Measurements from ENCODE around the gene SORCS1.
"Not testable (repeated sequence)": the region's sequence is repeated elsewhere in the genome, so short reads cannot be mapped to it uniquely, and the experiment has no call there.

The SORCS1 gene

GRCh38 chr10:106956216-106956915 is 208.1 kb downstream of the SORCS1 start:
- intact Hi-C loops (cut with DNase I) = no loop called here
- no peak for DNase-seq

GRCh38 chr10:106955133-106955532 is 209.4 kb downstream of the SORCS1 start:
- intact Hi-C loops (cut with DNase I) = no loop called here
- no peak for DNase-seq

DNA sequence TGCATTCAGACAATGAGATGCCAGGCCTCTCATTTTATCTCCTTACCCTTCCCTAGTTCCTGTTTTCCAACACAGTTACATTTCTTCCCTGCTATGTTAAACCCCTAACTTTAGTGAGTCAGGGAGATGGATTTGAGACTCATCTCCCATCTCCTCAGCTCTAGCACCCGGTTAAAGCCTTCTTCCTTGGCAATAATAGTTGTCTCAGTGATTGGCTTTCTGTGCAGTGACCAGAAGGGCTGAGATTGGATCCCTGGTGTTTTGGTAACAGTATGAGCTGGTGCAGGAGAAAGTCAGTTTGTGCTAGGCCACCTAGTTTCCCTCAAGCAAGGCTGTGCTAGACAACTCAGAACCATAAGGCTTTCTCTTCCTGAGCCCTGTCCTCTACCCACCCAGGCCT is 212.5 kb downstream of the SORCS1 start:
- intact Hi-C loops (cut with DNase I) = no loop called here
- DNase-seq = no peak

DNA sequence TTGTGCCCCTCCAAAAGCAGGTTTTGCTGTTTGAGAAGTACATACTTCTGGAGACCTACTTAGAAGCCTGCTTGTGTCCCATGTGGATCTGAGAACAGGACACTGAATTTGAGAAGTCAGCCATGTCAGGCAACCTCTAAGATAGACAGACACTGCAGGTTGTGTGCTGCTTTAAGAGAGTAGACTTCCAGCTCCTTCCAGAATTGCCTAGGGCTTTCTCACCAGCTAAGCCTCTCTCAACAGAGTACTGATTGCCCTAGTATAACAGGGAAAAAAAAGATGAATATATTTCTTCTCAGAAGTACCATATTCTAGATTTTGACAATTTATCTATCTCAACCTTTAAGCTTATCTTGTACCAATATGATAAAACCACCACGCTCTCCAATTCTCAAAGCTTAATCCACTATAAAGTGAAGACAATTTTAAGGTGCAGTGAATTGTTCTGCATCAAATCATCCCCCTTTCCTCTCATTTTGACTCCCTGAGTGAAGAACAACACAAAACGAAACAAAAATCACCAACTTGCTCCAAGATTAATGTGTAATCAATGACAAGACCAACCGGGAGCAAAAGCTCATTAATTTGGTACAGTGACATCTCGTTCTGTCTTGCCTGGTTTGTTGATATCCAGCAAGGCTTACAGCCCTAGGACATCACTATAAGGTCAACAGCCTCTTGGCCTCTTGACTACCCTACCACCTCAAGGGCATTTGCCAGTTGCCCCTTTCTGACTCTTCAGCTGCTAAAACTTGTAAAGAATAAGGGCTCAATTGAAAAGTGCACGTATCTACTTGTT is 214.6 kb downstream of the SORCS1 start:
- no peak for DNase-seq
- intact Hi-C loops (cut with DNase I) = no loop called here

- DNase-seq = no peak
- intact Hi-C loops (cut with DNase I) = no loop called here
Observed at GRCh38 chr10:106947643-106948042, 216.9 kb downstream of the SORCS1 start.

GRCh38 chr10:106942035-106942662 is 222.4 kb downstream of the SORCS1 start:
- intact Hi-C loops (cut with DNase I) = no loop called here
- no peak for DNase-seq

DNA sequence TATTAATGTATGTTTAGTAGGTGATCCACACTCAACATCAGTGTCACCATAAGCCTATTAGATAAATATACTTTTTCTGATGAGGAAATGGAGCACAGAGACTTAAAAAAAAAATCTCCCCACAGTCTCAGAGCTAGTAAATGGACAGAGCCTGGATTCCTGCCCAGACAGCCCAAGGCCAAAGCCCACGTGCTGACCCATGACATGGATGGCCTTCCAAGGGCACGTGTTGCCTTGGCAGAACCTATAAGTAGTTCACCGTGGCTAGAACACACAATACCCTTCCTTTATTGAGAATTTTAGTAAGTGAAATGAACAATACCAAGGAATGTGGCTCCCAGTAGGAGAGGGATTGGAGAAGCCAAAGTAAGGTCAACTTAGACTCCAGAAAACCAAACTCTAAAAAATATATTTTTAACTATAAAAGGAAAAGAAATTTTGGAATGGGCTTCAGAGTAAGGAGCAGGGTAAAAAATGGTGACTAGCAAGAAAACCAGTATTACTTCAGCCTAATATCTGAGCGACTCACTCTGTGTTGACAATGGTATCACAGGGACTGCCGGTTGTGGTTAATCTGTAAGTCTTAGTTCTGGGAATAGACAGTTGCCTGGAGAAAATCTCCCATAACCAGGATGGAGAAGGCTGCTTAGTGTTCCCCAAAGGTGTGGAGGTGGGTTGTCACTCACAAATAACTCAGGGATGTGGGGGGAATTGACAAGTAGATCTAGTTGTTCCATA is 223.0 kb downstream of the SORCS1 start:
- no peak for DNase-seq
- intact Hi-C loops (cut with DNase I) = no loop called here

DNA sequence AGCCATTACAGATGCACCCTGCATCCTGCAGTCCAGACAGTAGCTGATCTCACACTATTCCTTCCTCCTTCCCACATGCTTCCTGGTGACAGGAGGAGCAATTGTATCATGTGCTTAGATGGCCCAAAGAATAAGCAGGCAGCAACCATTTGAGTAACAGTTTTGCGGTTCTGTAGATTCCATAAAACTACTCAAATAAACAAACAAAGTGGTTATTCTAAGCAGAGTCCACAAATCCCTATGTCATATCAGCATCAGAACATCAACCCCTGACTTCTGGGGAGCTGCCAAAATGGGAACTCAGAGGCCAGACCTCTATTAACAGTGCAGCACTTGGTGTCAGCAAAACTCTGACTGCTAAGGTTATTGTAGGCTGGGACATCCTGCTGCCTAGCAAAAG is 226.0 kb downstream of the SORCS1 start:
- intact Hi-C loops (cut with DNase I) = no loop called here
- DNase-seq = no peak

DNA sequence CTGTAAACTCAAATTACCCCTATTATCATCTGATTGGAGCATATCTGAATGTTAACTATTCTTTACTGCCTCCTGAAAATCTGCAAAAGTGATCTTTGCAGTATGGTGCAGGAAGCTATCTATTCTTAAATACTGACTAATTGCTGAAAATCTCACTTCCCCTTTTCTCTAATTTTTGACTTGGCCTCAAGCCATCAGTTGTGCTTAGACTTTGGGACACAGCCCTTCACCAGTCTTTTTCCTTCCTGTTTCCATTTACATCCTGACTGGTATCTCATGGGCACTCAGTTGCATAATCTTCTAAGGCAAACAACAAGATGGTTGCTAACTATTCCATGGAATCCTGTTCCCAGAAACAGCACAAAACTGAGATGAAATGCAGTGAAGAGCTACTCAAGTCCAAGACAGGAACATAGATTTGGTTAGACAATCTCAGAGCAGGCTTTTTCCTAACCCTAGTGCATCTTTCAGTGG is 228.5 kb downstream of the SORCS1 start:
- intact Hi-C loops (cut with DNase I) = no loop called here
- no peak for DNase-seq

- DNase-seq = no peak
- intact Hi-C loops (cut with DNase I) = no loop called here
Observed at GRCh38 chr10:106931853-106932249, 232.7 kb downstream of the SORCS1 start.

GRCh38 chr10:106931159-106931852 is 233.2 kb downstream of the SORCS1 start:
- DNase-seq = no peak
- intact Hi-C loops (cut with DNase I) = no loop called here

DNA sequence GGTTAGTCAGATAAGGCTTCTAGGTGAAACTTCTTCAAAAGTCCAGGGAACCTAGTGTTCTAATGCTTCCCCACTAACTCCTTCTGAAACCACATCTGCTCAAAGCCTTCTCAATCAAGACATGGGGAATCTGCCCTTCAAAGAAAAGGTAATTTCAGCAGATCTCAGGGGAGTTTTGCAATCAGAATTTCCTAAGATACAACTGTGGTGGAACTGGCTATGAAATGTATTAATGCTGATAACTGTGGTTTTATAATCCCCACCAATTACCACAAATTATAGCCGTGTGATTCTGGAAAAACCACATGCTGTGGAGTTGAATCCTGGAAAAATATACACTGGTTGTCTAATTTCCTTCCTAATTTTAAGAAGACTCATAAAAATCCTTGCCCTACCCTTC is 233.8 kb downstream of the SORCS1 start:
- DNase-seq = no peak
- intact Hi-C loops (cut with DNase I) = no loop called here

DNA sequence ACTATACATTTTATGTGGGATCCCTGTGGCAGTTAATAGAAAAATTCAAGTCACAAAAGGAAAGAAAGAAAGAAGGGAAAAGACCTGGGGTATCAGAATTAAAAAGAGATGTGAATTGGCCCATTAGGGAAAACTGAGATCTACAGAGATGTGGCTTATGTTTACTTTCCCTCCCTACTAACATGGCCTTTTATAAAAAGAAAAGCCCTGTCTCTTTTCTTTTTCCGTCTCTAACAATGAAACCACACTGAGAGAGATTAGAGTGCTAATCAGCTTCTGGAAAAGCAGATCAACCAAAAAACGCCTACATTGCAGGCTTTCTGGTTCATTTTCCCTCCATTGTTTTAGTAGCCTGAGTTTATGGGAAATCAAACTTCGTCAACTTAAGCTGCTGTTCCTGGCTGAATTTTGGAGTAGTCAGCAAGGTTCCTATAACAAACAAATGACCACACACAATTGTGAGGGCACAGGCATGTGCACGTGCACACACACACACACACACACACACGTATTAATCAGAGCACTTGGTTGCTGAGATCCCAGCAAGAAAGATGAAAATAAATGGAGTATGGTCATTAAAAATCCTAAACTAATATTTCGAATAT is 235.1 kb downstream of the SORCS1 start:
- intact Hi-C loops (cut with DNase I) = no loop called here
- no peak for DNase-seq

- DNase-seq; intact Hi-C loops (cut with DNase I): not testable (repeated sequence)
Observed at GRCh38 chr10:106928151-106928550, 236.4 kb downstream of the SORCS1 start.

DNA sequence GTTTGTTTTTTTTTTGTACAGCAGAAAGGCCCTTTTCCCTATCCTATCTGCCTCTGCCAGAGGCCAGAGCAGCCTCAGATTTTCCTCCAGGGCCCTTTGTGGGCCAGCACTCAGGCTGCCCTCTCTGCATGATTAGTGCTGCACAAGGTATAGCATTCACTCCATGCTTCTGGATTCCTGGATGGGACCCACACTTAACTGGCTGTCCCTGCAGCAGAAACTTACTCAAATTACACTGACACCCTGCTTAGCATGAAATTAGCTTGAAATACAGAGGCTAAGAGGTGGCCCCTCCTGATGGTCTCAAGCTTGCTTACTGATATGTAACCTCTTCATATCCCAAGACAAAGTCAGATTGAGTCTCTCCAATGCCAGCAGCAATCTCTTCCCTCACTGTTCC is 239.3 kb downstream of the SORCS1 start:
- intact Hi-C loops (cut with DNase I) = no loop called here

GRCh38 chr10:106920538-106920937 is 244.0 kb downstream of the SORCS1 start:
- DNase-seq = peak in 5 of 10 donors; percentile 21 to 74 (median 32)
- intact Hi-C loops (cut with DNase I) = no loop called here

More for the DNA sequence above, 239.3 kb downstream of the SORCS1 start:
- no peak for DNase-seq

GRCh38 chr10:106919871-106920282 is 244.6 kb downstream of the SORCS1 start:
- intact Hi-C loops (cut with DNase I) = no loop called here
- DNase-seq = no peak

- DNase-seq = no peak
- intact Hi-C loops (cut with DNase I) = no loop called here
Observed at GRCh38 chr10:106917452-106918055, 247.0 kb downstream of the SORCS1 start.

DNA sequence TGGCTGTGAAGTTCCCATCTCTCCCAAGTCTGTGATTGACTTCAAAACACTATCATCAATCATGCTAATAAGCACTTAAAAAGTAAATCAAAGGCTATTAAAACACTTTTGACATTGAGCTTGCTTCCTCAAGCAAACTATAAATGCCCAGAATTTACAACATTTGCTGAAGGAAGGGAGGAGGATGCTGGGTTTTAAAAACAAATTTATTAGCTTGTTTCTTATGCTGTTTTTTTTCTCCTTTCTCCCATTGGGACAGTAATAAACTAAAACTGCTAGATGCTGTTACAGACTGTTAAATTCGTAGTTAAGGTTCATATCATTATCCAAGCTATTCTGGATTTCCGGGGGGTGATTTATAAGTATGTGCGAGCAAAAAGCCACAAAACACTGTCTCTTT is 250.5 kb downstream of the SORCS1 start:
- no peak for DNase-seq
- intact Hi-C loops (cut with DNase I) = no loop called here
